Vagina (tissue), 2 donors: ENCODE results near the gene ZNF740. TPM values are rescaled to one million over a fixed set of nuclear protein-coding genes. Genes with fewer than 3 reads are reported as not detected.

ENCODE experiments used
- DNase-seq, 2 donors: peaks; one replicate each; pipeline ENCODE4 v3.0.0-alpha.2; 2017; ENCODE audit errors: extremely low spot score in 2 of 2
- H3K27ac ChIP-seq: fragments of 200-600 bp; sonication (generic); one replicate; pipeline ENCODE4 v1.5.1; 2019
- H3K27me3 ChIP-seq: fragments of 200-600 bp; sonication (generic); one replicate; pipeline ENCODE4 v1.5.1; 2019
- H3K36me3 ChIP-seq, 2 donors: fragments of 200-600 bp; sonication (generic); one replicate each; pipeline ENCODE4 v1.5.1; 2017 to 2019
- H3K4me1 ChIP-seq: fragments of 200-600 bp; sonication (generic); one replicate; pipeline ENCODE4 v1.5.1; 2019
- H3K4me3 ChIP-seq, 2 donors: fragments of 200-600 bp; sonication (generic); 1 replicate in 1 of 2; 2 replicates in 1 of 2; pipeline ENCODE4 v1.5.1; 2016 to 2019
- H3K9me3 ChIP-seq: fragments of 200-600 bp; sonication (generic); one replicate; pipeline ENCODE4 v1.5.1; 2019
- CTCF ChIP-seq, 3 experiments: fragments of 450-650 bp in 2 of 3; fragments of 200-600 bp in 1 of 3; sonication (generic) in 1 of 3; IDR thresholded peaks; one replicate each; pipeline ENCODE4 v1.5.1; 2017 to 2019; ENCODE audit warnings: antibody characterized with exemption in 3 of 3, mild to moderate bottlenecking in 2 of 3, moderate library complexity in 2 of 3
- POLR2A ChIP-seq, 2 donors: fragments of 450-650 bp; IDR thresholded peaks; one replicate each; pipeline ENCODE4 v1.6.1; 2017; ENCODE audit warnings: antibody characterized with exemption in 2 of 2, mild to moderate bottlenecking in 2 of 2, moderate library complexity in 2 of 2
- POLR2AphosphoS5 ChIP-seq, 2 donors: sonication (generic); formaldehyde crosslinking; IDR thresholded peaks; one replicate each; pipeline ENCODE4 v1.9.0; 2017; ENCODE audit warnings: antibody characterized with exemption in 2 of 2, mild to moderate bottlenecking in 2 of 2, low read depth in 1 of 2; ENCODE audit not compliant: insufficient read depth in 1 of 2
- intact Hi-C: fragments of 100-400 bp; cut with DNase I; formaldehyde crosslinking; loops from one replicate; pipeline ENCODE4 v1.15.1; 2023
- total RNA-seq: library from RNA; depleted of rRNA; stranded (reverse); fragments of >200 nt; gene quantifications from one replicate; pipeline ENCODE4 v1.2.3, GENCODE V29; 2016

Gene ZNF740, protein sequence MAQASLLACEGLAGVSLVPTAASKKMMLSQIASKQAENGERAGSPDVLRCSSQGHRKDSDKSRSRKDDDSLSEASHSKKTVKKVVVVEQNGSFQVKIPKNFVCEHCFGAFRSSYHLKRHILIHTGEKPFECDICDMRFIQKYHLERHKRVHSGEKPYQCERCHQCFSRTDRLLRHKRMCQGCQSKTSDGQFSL
- 12.8 TPM for total RNA-seq

DNA sequence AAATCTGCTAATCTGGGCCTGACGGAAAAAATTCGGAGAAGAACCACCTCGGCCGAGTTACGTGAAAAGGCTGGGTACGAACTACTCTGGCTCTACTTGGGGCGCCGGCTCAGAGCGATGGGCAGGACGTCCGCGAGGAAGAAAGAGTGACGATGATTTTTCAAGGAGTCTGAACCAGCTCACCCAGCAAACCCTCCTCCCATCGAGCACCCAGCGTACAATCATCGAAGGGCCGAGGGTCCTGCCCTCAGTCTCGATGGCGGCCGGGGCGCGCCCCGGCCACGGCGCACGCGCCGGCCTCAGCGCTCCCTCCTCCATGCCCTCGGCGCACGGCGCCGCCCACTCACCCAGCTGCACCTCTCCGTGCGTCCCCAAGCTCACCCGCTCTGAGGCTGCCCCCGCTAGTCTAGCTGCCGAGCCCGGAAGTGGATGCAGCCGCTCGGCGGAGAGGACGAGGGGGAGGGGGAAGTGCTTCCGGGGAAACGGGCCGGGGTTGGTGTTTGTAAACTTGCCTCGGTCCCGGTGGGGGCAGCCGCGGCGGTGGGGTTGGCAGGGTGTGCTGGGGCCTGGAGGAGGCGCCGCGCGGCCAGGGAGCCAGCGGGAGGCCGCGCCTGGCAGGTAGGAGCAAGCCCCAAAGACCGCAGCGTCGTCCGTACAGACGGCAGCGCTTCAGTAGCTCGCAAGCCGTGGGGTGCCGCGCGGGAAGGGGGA, at the start of gene ZNF740, which contains the start of gene CSAD:
Gene ZNF740, plus strand, starts transcription at position 503 of the 711 bp plus-strand sequence. CDS start 1,262 bp downstream, outside the sequence.
Gene CSAD, minus strand, starts transcription at position 706 of the 711 bp plus-strand sequence. CDS start 7,455 bp downstream, outside the sequence.
- Histone ChIP-seq H3K27ac (peak within 1 kb of the TSS; percentile 88), H3K27me3 (no peaks in the 10 kb centered on the region), H3K9me3 (no peaks in the 10 kb centered on the region), H3K4me1 (peaks cover 47% of the 10 kb centered on the region), H3K4me3 (peak within 1 kb of the TSS; percentile 64 to 67), H3K36me3 (peaks cover 0 to 34% of the 10 kb centered on the region in 2 donors)
- no peak for TF ChIP-seq CTCF (IDR thresholded peaks at IDR 0.05)
- TF ChIP-seq POLR2A (IDR thresholded peaks at IDR 0.05) = peak in 1 of 2 donors; percentile 70
- peak; percentile 63 to 80 for TF ChIP-seq POLR2AphosphoS5 (IDR thresholded peaks at IDR 0.05; ENCODE audit: insufficient read depth in 1 of 2, low read depth in 1 of 2)
- intact Hi-C loops = no loop called here
- peak in 1 of 2 donors; percentile 97 for DNase-seq

- Histone ChIP-seq H3K9me3 (no peaks in the 10 kb centered on the region), H3K27me3 (no peaks in the 10 kb centered on the region), H3K4me1 (no peaks in the 10 kb centered on the region), H3K36me3 (no peaks in the 10 kb centered on the region), H3K4me3 (no peak overlapping the region), H3K27ac (no peak overlapping the region)
- TF ChIP-seq POLR2AphosphoS5 (IDR thresholded peaks at IDR 0.05; ENCODE audit: insufficient read depth in 1 of 2, low read depth in 1 of 2) (no peak), CTCF (IDR thresholded peaks at IDR 0.05) (no peak)
- DNase-seq = no peak
- intact Hi-C loops = no loop called here
Measured at GRCh38 chr12:53131844-53132243, 48.7 kb upstream of the ZNF740 start.

GRCh38 chr12:53133722-53134121, 46.8 kb upstream of the ZNF740 start:
- H3K4me1 ChIP-seq = no peaks in the 10 kb centered on the region
- intact Hi-C loops = no loop called here

GRCh38 chr12:53143355-53143754, 37.2 kb upstream of the ZNF740 start:
- Histone ChIP-seq H3K4me3 (no peak overlapping the region), H3K27ac (no peak overlapping the region), H3K27me3 (no peaks in the 10 kb centered on the region), H3K36me3 (no peaks in the 10 kb centered on the region), H3K9me3 (no peaks in the 10 kb centered on the region), H3K4me1 (no peaks in the 10 kb centered on the region)
- intact Hi-C loops = no loop called here
- TF ChIP-seq POLR2AphosphoS5 (IDR thresholded peaks at IDR 0.05; ENCODE audit: insufficient read depth in 1 of 2, low read depth in 1 of 2) (no peak), POLR2A (IDR thresholded peaks at IDR 0.05) (no peak), CTCF (IDR thresholded peaks at IDR 0.05) (no peak)
- no peak for DNase-seq

More at GRCh38 chr12:53133722-53134121, 46.8 kb upstream of the ZNF740 start:
- H3K27me3 ChIP-seq = no peaks in the 10 kb centered on the region
- no peak overlapping the region for H3K4me3 ChIP-seq
- H3K36me3 ChIP-seq = no peaks in the 10 kb centered on the region
- no peak for DNase-seq
- no peaks in the 10 kb centered on the region for H3K9me3 ChIP-seq
- TF ChIP-seq CTCF (IDR thresholded peaks at IDR 0.05) = no peak
- no peak for TF ChIP-seq POLR2A (IDR thresholded peaks at IDR 0.05)
- TF ChIP-seq POLR2AphosphoS5 (IDR thresholded peaks at IDR 0.05; ENCODE audit: insufficient read depth in 1 of 2, low read depth in 1 of 2) = no peak
- no peak overlapping the region for H3K27ac ChIP-seq
